Central memory CD4-positive, alpha-beta T cell (primary cell): ENCODE results near the gene EYS.
"Not testable (repeated sequence)": the region's sequence is repeated elsewhere in the genome, so short reads cannot be mapped to it uniquely, and the experiment has no call there.

Experiments
- DNase-seq: peaks from one replicate; pipeline ENCODE4 v3.0.0; 2022

The EYS gene

DNA sequence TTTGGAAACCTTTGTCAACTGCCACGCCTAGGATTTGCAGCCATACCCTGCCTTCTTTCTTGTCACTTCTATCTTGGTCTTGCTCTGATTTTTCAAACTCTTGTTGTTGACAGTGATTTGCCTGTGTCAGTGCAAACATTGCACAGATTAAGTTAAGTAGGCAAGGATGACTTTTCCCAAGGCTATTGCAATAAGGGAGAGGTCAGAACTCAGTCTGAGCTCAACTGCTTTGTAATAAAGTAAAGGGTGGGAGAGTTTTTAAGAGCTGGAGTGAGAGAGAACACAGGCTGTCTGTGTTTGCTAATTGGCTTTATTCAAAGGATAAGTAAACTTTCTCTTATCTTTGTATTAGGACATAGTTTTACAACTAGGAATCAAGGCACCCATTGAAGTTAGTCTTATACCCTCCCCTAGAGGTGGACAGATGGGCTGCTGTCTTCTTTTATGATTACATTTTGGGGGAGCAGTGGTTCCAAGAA, 1622.8 kb downstream of the EYS start:
- DNase-seq, result no peak

DNA sequence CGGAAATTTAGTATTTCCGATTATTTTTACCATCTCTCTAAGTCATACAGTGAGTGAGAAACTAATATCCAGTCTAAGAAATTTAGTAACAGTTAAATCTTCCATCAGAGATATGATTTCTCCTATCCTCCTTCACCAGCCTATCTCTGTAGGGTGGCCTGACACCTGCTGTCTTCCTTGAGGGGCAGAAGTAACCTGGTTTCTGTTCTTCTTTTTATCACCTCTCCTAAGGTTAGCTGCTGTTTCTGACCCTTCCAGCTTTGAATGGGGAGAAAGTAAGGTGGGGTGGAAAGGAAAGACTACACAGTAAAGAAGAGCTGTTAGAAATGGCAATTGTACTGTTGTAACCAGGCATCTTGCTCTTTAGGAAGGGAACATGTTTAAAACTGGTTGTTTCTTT, 1623.8 kb downstream of the EYS start:
- no peak for DNase-seq

DNA sequence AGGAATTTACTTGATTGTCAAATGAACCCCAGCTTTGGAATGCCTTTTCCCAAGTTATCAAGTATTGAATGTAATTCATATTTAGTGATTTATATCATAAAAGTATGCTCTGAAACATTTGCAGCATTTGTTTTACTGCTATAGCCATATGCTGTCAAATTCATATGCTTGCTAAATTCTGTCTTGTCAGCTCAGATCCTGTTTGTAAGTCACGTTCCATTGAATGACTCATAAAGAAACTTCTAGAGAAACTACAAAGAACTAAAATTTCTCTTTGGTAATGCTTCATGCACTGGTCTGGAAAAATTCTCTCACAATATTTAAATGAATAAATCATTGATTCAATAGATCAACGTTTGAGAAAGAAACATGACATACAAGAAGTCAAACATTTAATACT, 1625.6 kb downstream of the EYS start:
- no peak for DNase-seq

DNA sequence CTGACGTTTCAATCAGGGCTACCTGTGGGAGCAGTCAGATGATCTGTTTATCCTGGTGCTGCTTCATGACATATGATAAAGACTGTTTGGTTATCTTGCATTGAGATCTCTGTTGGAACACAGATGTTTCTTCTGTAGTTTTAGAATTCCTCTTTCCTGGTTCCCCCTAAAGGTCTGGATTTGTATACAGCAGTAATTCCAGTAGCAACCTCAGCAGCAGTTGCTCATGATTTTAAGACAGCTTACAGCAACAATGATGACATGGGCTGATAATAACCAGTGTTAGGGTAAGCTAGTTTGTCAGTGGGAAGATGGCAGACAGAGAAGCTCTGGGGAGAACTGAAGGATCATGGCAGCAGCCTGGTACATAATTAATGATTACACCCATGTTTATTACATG, 1632.0 kb downstream of the EYS start:
- no peak for DNase-seq

DNA sequence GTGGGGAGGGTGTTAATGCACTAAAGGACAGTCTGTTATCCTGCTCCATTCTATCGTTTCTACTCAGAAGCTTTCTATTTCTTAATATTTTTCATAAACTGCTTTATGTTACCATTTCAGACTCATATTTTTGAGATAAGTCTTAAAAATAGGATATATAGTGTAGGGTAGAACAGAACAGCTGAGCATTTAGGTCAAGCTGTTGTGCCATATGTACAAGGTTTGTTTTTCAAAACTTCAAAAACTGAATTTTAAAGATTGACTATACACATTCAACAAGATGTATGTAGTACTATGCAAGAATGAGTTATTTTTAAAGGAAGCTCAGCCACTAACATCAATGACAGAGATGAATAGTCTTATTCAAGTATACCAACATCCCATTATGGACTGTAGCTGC, 1634.3 kb downstream of the EYS start:
- no peak for DNase-seq

DNA sequence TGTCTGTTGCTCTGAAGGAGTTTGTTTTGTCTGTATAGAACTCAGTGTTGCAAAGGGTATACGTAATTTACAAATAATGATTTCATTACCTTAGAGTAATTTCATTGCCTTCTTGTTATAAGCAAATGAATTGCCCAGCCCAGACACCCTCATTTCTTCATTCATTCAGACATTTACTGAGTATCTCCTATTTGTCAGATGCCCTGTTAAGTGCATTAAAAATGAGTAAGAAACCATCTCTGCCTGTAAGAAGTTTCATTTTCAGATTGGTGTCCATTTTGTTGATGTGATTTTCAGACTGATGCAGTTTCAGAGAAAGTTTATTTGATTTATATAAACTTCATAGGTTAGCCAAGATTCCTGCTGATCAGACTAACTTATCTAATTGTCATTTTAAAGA, 1642.1 kb downstream of the EYS start:
- no peak for DNase-seq

DNA sequence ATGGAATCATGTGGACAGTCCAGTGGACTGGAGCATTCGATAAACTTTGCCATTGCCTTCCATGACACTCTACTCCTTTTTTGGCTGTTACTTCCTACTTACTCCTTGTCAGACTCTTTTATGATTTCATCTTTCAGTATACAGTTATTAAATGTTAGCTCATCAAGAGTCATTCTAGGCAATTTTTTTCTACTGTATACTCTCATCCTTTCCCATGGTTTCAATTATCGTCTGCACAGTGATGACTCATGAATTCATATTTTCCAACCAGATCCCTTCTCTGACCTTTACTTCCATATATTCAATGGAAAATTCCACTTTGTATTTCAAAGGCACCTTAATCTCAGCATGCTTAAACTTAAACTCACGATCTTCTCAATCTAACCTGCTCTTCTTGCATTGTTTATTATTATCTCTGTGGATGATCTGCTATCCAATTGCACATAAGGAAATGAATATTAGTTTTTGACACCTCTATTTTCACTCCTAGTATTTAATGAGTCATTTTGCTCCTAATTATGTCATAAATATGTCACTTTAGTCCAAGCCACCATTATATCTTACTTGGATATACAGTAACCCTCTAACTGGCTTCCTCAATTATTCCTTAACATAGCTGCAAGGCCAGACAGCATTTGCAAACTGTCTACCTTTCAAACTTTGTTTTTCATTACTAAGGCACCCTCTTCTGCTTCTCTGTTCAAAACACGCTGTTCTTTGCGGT, 1643.9 kb downstream of the EYS start:
- no peak for DNase-seq

DNA sequence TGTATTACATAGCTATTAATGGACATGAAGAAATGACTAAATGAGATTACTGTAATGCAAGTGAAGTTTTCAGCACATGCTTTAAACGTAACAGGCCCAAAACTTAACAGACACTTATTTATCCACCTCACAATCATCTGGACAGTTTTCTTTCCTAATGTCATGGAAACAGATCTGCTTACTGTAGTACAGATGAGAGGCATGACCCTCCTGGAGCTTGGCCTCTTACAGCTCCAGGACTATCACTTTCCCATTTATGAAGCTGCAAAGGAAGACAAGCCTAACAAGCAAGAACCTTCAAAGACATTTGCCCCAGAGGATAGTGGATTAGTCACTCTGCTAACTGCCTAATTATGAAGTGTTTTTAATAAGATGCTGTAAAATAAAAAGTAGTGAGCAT, 1652.2 kb downstream of the EYS start:
- no peak for DNase-seq

DNA sequence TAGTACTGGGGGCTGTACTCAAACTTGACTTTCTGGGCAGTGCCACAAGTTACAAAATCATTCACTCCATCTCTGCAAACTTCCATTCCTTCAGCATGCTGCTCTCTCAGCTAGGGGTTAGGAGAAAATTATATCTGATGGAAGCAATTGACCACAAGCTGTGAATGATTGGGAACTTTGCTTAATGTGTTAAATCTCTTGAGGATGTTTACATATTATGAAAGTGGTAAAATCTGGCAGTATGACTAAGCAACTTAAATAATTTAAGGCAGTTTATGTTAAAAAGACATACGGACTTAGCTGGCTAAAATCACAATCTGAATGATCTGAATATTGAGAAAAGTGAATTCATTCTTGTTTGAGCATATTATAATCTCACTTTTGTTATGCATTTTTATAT, 1656.4 kb downstream of the EYS start:
- no peak for DNase-seq

DNA sequence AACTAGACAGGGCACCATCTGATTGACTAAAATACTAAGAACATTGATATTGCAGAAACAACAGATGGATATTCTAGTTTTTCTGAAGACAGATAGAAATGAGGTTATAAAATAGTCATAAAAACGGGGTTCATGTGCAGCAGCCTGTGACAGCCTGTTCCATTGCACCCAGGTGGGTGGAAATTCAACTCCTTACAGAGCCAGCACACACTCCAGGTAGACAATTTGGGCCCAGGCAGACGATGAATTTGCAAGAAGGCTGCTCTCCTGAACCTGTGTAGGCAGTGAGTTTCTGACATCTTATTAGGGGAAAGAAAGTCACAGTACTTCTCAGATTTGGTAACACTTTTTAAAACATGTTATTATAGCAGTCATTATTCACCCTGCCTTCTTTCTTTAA, 1657.3 kb downstream of the EYS start:
- no peak for DNase-seq

DNA sequence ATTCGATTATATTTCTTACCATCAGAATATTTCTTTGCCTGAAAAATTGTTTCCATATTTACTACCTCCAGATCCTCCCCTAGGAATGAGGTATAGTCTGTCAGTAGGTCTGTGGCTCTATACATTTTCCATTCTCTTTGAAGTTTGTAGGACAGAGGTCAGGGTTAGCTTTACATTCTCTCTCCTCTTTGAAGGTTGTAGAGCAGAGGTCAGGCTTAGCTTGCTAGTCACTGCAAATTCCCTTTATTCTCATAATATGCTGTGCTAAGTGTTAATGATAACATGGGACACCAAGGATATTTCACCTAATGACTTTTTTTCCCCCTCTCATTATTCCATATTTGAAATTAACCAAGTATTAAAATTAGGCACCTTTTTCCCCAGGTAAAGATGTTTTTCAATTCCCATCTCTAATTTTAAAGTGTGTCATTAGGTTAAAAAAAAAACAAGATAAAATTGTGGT, 1660.2 kb downstream of the EYS start:
- DNase-seq, result no peak

DNA sequence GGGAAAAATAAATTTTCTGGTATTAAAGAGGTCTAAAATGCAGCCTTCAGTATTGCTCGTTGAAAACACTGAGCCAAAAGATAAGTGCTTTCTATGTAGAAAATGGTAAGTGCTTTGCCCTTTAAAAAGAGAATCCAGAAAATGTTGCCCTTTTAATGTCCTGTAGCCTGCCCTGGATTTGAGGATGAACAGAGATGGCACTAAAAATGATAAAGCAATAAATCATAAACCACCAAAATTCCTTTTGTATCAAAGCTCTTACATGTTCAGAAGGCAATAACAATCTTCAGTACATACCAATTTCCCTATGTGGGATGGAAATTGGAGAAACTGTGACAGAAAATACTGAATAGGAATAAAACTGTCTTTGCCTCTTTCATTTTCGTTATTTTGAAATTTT, 1665.7 kb downstream of the EYS start:
- DNase-seq, result no peak

DNA sequence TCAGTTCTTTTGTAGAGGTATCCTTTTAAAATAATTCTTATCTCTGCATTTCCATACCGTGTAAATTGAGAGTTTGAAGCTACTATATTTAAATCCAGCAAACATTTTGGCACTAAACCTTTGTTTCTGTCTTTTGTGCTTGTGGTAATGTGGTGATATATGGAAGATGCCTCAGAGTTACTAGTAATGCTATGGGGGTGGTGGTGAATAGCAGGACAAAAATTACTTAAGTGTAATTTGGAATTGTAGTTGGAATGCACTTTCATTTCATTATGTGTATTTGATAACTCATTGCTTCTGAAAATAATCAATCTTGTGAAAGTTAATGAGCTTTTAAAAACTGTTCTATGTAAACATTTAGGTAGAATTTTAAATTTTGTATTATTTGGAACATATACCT, 1666.9 kb downstream of the EYS start:
- DNase-seq, result no peak

DNA sequence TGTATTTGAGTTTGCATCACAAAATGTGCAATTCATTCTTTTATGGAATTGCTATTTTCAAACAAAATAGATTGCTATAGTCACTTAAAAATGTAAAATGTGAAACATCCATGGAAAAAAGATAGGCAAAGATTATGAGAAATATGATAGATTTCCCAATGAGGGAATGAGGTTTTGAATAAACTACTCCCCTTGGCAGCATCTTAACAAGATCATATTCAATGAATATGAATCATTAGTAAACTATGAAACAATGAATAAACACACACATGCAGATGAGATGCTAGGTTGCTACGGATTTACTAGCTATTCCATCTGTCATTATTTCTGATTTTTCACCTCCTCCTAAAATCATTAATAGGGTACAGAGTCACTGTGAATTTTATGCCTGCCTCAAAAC, 1669.6 kb downstream of the EYS start:
- DNase-seq, result no peak

DNA sequence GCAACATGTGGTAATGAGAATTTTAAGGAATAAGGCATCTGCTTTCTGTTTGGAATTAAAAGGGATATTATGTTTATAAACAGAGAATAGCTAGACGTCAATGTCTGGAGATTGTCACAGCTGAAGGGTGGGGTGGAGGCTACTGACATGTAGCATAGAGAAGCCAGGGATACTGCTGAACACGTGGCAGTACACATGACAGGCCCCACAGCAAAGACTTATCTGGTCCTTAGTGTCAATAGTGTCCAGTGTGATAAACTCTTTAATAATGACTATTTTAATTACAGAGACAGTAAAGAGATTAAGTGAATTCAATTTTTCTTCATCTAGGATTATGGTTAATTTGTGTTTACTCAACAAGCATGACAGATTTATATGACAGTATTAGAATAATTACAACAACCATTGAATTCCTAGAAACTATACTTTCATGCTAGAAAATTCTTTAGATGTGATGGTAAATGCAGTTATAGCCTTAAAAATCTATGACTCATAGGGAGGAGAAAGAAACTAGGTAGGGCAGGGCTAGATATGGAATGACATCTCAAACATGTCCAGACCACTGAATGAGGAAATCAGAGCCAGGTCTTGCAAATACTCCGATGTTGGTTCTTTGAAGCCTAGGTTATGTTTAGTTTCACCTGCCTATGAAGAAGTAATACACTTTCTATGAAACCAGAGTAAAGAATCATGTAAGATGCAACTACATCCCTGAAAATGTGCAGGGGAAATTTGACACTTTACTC, 1671.9 kb downstream of the EYS start:
- DNase-seq, result no peak

DNA sequence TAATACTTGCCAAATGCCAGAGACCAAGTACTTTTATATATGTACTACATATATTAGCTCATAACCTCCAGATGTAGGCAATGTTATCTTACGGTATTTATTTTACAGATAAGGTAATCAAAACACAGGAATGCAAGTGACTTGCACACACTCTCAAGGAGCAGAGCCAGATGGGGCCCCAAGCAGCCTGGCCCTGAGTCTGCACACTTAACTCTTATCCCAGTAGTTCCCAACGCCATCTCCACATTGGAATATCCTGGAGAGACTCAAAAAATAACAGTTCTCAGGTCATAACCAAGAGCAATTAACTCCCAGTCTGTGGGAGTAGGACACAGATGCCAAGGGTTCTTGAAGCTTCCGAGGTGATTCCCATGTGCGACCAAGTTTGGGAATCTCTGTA, 1672.7 kb downstream of the EYS start:
- no peak for DNase-seq

DNA sequence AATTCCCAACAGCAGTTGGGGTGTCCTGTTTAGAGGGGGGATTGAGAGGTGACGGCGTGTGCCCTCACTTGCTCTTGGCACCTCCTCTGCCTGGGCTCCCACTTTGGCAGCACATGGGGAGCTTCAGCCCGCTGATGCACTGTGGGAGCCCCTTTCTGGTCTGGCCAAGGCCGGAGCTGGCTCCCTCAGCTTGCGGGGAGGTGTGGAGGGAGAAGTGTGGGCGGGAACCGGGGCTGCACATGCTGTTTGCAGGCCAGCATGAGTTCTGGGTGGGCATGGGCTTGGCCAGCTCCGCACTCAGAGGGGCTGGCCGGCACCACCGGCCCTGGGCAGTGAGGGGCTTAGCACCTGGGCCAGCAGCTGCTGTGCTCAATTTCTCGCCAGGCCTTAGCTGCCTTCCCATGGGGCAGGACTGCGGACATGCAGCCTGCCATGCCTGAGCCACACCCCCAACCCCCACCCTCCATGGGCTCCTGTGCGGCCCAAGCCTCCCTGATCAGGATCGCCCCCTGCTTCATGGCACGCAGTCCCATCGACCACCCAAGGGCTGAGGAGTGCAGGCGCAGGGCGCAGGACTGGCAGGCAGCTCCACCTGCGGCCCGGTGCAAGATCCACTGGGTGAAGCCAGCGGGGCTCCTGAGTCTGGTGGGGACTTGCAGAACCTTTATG, 1675.9 kb downstream of the EYS start:
- DNase-seq, result not testable (repeated sequence)

DNA sequence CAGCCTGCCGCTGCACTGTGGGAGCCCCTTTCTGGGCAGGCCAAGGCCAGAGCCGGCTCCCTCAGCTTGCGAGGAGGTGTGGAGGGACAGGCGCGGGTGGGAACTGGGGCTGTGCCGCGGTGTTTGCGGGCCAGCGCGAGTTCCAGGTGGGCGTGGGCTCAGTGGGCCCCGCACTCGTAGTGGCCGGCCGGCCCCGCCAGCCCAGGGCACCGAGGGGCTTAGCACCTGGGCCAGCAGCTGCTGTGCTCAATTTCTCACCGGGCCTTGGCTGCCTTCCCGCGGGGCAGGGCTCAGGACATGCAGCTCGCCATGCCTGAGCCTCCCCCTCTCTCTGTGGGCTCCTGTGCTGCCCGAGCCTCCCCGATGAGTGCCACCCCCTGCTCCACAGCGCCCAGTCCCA, 1683.3 kb downstream of the EYS start:
- DNase-seq, result no peak

DNA sequence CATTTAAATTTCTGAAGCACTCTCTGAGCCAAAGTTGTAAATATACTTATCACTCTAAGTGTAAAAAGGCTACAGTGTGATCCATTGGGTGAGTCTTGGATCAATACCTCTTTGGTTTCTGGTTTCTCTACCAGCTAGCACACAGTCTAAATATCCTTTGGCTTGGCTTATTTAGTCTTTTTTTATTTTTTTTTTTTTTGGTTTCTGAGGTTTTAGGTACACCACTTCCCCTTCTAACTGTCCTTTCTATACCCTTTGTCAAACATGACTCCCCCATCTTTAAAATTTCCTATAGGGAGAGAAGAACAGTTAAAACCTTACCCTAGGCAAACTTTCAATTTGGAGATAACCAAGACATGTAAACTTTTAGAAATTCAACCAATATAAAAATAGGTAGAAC, 1692.4 kb downstream of the EYS start:
- DNase-seq, result no peak

DNA sequence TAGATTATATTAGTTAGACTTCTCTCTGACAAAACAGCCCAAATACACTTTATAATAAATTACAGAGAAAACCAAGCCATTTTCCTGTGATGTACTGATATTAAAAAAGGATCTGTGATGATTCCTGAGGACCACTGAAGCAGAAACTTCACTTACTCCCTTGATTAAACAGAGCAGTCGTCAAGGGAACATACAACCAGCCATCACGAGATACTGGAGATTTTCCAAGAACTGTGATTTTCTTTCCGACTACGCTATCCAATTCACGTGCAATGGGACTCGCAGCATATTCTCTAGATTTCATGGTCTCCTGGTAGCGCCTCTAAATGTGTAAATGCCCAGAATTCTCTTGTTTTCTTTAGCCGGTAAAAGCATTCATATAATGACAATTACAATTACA, 1694.0 kb downstream of the EYS start:
- no peak for DNase-seq

DNA sequence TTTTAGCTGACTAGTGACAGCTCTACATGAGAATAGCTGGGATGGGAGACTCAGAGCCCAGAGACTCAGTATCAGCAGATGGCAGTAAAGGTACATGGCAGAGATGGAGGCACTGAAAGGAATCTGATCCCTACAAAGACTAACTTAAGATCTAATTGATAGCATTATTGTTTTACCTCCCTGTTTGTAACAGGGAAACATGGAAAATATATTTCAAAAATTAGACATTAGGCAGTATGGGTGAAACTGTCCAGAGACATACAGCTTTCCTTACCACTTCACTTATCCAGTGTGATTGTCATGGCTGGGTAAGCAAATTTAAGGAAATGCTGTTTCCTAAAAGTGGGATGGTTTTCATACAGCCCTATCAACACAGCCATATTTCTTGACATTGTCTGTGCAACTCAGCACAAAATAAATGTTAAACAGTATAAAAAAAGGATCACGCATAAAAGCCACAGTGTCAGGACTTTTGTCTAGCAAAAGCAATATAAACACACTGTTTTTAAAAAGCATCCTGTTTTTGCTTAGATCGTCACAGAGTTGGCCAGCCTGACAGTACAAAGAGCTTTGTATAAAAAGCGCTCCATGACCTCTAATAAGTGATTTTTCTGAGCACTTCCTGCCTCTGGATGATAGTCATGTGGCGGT, 1694.5 kb downstream of the EYS start:
- DNase-seq, result no peak

DNA sequence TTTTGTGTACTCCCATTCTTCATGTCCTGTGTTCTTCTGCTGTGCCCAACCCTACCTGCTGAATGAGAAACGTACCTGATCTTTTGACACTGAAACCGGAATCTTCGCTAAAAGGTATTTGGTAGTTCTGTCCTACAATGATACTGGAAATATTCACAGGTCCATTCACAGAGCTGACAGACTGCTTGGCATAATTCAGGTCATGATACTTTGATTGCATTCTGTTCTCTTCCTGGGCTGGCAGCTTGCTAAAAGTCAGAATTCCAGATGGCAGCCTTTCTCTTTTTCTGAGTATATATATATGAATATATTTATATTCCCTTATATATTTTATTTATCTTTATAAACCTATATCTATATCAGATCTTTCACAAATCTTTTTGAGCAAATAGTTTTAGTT, 1696.4 kb downstream of the EYS start:
- no peak for DNase-seq

DNA sequence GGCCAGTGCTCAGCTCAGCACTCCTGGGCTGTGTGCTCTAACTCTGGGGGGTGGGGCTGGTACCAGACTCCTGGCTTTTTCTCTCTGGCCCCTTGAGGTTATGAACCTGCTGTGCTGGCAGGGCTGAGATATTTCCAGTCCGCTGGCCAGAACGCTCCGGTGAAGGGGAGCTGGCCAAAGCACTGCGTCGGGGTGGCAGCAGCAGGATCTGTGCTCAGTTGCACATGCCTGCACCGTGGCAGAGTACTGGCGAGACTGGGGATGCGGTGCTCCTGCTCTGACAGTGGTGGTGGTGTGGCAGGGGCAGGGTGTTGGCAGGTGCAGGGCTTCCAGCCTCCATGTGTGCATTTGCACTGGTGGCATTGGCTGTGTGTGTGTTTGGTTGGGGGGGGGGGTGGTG, 1697.0 kb downstream of the EYS start:
- DNase-seq, result no peak
